GM19099 (cell line): ENCODE measurements around the gene SLC5A9.

Source experiments
- POLR2A ChIP-seq: IDR thresholded peaks from 3 replicates; pipeline ENCODE4 v1.6.1; 2011; ENCODE audit warnings: low read depth; ENCODE audit not compliant: insufficient read length; ENCODE audit errors: extremely low read depth

SLC5A9 gene

DNA sequence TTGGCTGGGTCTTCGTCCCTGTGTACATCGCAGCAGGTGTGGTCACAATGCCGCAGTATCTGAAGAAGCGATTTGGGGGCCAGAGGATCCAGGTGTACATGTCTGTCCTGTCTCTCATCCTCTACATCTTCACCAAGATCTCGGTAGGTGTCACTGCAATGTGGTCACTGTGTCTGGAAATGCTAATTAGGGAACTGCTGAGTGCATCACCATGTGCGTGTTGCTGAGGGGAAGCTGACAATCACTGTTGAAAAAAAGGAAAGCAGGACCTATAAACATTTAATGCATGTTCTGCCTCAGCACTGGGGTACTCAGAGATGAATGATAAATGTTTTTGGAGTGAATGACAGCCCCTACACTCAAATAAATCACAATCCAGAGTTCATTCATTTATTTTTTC, 6.8 kb downstream of the SLC5A9 start:
- TF ChIP-seq POLR2A = no peak

GRCh38 chr1:48230236-48230635, 7.7 kb downstream of the SLC5A9 start:
- no peak for TF ChIP-seq POLR2A

DNA sequence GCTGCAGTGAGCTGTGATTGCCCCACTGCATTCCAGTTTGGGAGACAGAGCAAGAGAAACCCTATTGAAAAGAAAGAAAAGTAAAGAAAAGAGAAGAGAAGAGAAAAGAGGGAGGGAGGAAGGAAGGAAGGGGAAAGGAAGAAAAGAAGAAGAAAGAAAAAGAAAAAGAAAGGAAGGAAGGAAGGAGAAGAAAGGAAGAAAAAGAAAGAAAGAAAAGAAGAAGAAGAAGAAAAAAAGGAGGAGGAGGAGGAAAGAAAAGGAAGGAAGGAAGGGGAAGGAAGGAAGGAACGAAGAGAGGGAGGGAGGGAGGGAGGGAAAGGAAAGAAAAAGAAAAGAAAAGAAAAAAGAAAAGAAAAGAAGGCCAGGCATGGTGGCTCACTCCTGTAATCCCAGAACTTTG, 10.2 kb downstream of the SLC5A9 start:
- TF ChIP-seq POLR2A = no peak

DNA sequence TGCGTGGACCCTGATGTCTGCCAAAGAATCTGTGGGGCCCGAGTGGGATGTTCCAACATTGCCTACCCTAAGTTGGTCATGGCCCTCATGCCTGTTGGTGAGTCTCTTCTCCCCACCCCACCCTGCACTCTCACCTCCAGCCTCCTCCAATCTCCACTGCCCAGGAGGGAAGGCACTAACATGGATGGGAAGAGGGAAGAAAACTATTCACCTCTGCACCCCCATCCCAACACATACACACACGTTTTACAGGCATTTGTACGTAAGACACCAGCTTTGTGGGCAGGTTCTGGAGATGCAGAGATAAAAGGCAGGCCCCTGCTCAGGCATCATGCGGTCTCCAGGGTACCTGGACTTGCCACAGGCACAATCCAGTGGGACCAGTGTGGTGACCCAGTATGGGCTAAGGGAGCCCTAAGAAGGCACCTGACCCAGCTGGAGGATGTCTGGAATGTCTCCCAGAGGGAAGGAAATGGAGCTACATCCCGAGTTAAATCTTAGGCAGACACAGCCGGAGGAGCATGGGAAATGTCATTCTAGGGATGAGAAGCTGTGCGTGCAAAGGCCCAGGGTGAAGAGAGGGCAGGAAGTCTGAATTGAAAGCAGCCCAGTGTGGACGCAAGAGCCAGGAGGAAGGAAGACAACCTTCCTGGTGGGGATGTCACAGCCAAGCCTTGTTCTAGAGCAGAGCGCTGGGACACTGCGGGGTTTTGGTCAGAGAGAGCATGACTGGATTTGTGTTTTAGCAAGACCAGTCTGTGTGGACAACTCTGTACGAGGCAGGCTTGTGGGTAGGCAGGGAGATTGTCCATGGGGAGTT, 11.4 kb downstream of the SLC5A9 start:
- no peak for TF ChIP-seq POLR2A

- no peak for TF ChIP-seq POLR2A
These were observed 13.1 kb downstream of the SLC5A9 start for GRCh38 chr1:48235652-48236051.

DNA sequence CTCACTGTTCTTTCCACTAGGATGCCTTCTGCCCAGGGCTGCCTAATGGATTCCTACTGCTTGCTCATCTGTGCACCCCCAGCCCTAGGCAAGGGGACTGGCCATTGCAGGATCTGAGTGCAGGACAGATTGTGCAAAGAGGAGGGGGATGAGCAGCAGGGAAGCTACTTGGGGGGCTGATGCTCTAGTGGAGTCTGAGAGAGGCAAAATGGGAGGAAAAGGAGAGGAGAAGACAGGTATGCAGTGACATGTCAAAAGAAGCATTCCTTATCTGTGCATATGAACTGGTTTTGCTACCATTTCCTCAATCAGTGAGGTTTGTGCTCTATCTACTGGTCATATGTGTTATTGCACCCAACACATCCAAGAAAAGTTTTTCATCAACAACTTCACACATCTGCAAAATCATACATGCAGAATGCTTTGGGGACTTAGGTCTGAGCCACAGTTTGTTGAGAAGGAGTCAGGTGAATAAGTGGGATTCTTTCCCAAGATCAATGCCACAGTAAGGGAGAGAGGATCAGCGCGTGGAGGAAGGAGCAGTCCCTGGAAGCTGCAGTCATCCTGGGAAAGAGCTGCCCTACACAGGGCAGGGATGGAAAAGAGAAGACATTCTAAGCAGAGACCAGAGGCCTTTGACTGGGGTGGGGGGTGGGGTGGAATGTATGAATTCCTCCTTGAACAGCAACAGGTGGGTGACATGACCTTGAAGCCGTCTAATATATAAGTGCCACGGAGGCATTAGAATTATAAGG, 14.4 kb downstream of the SLC5A9 start:
- no peak for TF ChIP-seq POLR2A

DNA sequence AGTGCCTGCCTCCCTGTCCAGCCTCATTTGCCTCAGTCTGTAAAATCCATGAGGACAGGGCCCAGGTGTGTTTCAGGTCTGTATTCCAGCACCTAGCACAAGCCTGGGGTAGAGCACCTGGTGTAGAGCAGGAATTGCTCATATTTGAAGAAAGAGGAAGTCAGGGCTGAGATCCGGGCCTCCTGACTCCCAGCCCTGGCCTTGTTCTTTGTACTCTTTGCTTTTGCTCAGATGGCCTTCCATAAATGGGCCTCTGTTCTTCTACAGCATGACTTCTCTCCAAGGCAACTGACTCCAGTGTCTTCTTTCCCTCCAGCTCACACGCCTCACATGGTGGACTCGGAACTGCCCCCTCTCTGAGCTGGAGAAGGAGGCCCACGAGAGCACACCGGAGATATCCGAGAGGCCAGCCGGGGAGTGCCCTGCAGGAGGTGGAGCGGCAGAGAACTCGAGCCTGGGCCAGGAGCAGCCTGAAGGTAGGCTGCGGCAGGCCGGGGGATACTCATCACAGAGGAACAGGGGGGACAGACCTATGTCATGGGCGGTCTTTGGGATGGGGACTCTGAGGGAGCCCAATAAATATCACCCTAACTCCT, 19.7 kb downstream of the SLC5A9 start:
- TF ChIP-seq POLR2A = no peak

- no peak for TF ChIP-seq POLR2A
These were observed 22.6 kb downstream of the SLC5A9 start for GRCh38 chr1:48245106-48245505.

GRCh38 chr1:48246727-48247126, 24.2 kb downstream of the SLC5A9 start:
- TF ChIP-seq POLR2A = no peak

DNA sequence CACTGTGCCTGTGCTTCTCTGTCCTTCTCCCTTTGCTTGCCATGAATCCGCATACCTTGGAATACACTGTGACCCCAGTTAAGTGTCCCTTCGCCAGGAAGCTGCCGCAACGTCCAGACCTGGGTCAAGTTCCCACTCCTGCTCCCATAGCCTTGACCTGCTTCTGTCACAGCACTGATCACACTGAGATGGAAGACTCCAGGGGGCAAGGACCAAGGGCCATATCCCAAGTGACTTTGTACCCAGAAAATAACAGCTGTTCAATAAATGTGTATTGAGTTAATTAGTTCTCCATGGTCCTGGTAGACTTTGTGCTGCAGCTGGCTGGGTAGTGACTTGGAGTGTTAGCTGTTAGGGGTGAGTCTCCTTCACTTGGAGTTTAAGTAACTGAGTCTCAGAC, 25.8 kb downstream of the SLC5A9 start:
- TF ChIP-seq POLR2A = no peak

DNA sequence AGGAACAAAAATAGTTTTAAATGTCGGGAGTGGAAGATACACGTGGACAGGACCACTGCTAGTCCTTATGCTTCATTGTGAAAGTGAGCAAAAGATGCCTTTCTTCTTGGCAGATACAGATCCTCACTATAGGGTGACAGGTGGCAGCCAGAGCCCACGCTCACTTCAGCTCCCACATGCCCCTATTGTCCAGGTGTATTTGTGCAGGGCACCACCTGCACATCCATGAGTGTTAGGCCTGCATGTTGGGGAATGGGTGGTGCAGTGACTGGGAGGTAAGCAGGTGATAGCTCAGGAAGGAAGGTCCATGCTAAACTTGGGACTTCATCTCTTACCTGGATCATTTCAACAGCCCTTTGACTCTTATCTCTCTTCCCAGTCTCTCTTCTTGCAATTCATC, 27.4 kb downstream of the SLC5A9 start:
- TF ChIP-seq POLR2A = no peak

DNA sequence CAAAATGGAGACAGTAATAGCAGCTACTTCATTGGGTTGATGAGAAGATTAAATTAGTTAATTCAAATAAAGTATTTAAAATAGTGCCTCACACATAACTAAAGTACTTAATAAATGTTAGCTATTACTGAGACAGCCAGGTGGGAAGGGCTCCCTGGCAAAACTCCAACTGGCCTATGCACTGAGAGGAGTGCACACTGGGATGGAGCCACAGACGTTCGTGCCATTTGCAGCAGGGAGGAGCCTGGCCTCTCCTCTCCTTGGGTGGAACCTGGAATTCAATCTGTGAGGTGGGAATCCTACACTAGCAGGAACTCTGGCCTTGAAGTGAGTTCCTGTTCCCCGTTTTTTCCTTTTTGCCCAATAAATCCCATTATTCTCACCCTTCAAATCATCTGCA, 28.1 kb downstream of the SLC5A9 start:
- no peak for TF ChIP-seq POLR2A

DNA sequence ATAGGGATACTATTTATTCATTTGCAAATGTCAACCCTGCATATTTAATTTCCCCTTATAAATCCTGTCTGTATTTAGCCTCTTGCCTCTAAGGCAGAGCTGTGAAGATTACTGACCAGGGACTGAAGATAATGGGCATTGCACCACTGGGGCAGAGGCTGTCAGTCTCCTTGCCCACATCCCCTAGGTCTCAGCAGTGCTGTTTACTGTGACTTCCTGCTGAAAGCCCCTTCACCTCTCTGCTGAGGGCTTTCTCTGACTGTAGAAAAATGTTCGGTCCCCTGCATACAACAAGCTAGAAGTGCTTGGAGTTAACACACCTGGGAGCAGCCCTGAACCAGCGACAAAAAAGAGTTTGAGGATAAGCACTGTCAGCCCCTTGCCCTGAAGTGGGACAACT, 28.8 kb downstream of the SLC5A9 start:
- no peak for TF ChIP-seq POLR2A

DNA sequence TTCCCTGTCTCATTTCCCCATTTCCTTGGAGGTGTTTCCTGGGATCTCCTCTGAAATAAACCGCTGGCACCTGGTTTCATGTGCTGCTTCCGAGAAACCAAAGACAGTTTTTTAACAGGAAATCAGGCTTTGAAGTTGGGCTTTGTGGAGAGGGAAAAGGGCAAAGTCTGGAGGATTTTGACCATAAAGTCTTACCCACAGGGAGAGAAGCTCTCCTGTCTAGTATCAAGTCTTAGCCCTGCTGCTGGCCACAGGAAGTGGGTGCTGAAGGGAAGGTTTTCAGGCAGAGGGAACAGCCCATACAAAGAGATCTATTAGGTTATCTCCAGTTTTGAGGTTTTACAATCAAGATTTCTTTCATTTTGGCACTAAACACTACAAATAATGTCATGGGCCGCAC, 29.3 kb downstream of the SLC5A9 start:
- TF ChIP-seq POLR2A = no peak

DNA sequence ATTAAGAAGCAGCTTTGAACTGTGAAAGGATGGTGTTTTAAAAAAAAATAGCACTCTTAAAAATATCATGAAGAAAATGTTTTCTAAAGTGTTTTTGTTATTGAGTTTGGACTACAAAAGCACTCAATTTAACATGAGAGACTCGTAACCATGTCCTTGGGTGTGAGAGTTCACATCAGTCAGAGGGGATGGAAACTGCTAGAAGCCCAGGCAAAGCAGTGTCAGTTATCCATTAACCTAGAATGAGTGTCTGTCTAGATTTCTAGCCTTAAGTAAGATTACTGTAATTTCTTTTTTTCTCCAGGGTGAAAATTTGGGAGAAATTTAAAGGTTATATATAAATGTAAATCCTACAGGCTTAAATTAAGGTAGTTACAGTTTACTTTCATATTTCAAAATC, 31.7 kb downstream of the SLC5A9 start:
- no peak for TF ChIP-seq POLR2A

DNA sequence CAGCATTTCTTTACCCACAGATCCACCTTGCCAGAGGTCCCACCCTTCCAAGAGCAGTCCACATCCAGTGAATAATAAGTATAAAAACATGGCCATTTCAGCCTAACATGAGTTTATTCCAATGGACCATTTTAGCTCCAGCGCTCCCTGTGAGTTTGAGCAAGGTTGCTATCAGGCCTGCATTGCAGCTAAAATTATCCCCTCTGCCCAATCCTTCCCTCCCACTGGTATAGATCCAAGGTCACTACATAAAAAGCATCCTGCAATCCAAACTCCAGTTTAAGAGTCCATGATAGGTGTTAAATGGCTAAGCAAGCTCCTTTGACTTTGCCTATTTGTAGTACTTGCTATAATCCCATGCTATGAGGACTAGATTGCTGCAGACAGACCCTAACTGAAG, 35.6 kb downstream of the SLC5A9 start:
- TF ChIP-seq POLR2A = no peak
